Peyer's patch (tissue), 4 donors: Measurements from ENCODE around the gene KBTBD6. TPM values are rescaled to one million over a fixed set of nuclear protein-coding genes. Genes with fewer than 3 reads are reported as not detected.

Experiments used
- DNase-seq, 3 donors: peaks; one replicate each; pipeline ENCODE4 v3.0.0-alpha.2; 2017 to 2019
- H3K27ac ChIP-seq, 4 donors: fragments of 200-600 bp; sonication (generic); one replicate each; pipeline ENCODE4 v1.5.1; 2016 to 2019
- H3K27me3 ChIP-seq, 2 donors: fragments of 200-600 bp; sonication (generic); one replicate each; pipeline ENCODE4 v1.5.1; 2019
- H3K36me3 ChIP-seq, 3 donors: fragments of 200-600 bp; sonication (generic); one replicate each; pipeline ENCODE4 v1.5.1; 2016 to 2019
- H3K4me1 ChIP-seq, 4 donors: fragments of 200-600 bp; sonication (generic); one replicate each; pipeline ENCODE4 v1.5.1; 2016 to 2019
- H3K4me3 ChIP-seq, 4 donors: fragments of 200-600 bp; sonication (generic); 1 replicate in 3 of 4; 2 replicates in 1 of 4; pipeline ENCODE4 v1.5.1; 2016 to 2019; ENCODE audit warnings: mild to moderate bottlenecking in 1 of 4
- H3K9me3 ChIP-seq, 4 donors: fragments of 200-600 bp; sonication (generic); one replicate each; pipeline ENCODE4 v1.5.1; 2016 to 2019; ENCODE audit warnings: mild to moderate bottlenecking in 1 of 4
- POLR2A ChIP-seq, 2 donors: fragments of 450-650 bp; IDR thresholded peaks; one replicate each; pipeline ENCODE4 v1.5.1; 2017; ENCODE audit warnings: antibody characterized with exemption in 2 of 2, mild to moderate bottlenecking in 2 of 2, moderate library complexity in 2 of 2
- total RNA-seq, 4 donors: library from RNA; depleted of rRNA; stranded (reverse); fragments of >200 nt; gene quantifications; one replicate each; pipeline ENCODE4 v1.1.0, GENCODE V29; 2016
- TF ChIP-seq, protein P1 (sequence below), 6 experiments: fragments of 450-650 bp in 4 of 6; fragments of 200-600 bp in 2 of 6; sonication (generic) in 1 of 6; IDR thresholded peaks; one replicate each; pipeline ENCODE4 v1.5.1; 2017 to 2019; ENCODE audit warnings: antibody characterized with exemption in 6 of 6, mild to moderate bottlenecking in 3 of 6, moderate library complexity in 1 of 6

Gene KBTBD6
- total RNA-seq, 4 donors from 2014 or later = 1.4 to 3.3 (median 3.1) TPM

DNA sequence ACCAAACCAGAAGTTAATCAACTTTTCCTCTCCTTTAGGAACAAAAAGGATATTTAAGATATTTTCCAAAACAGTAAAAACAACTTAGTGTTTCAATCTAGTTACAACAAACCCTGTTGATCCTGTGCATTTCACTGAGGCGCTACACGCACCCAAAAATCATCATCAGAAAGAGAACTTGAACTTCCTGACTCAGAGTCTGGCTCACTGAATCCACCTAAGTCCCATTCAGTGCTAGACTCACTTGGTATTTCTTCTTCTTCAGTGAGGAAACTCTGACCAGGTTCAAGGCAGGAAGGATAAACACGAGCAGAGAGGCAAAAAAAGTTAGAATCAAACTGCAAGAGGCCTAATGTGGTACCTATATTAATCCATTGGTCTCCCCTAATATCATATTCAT lies 2.2 kb downstream of the KBTBD6 start:
- peaks cover 0 to 23% (median 3%) of the 10 kb centered on the region in 4 donors for H3K4me1 ChIP-seq
- H3K36me3 ChIP-seq = no peaks in the 10 kb centered on the region
- no peak overlapping the region for H3K4me3 ChIP-seq
- DNase-seq = no peak
- no peaks in the 10 kb centered on the region for H3K27me3 ChIP-seq
- no peak for TF ChIP-seq POLR2A (IDR thresholded peaks at IDR 0.05)
- TF ChIP-seq, protein P1, sequence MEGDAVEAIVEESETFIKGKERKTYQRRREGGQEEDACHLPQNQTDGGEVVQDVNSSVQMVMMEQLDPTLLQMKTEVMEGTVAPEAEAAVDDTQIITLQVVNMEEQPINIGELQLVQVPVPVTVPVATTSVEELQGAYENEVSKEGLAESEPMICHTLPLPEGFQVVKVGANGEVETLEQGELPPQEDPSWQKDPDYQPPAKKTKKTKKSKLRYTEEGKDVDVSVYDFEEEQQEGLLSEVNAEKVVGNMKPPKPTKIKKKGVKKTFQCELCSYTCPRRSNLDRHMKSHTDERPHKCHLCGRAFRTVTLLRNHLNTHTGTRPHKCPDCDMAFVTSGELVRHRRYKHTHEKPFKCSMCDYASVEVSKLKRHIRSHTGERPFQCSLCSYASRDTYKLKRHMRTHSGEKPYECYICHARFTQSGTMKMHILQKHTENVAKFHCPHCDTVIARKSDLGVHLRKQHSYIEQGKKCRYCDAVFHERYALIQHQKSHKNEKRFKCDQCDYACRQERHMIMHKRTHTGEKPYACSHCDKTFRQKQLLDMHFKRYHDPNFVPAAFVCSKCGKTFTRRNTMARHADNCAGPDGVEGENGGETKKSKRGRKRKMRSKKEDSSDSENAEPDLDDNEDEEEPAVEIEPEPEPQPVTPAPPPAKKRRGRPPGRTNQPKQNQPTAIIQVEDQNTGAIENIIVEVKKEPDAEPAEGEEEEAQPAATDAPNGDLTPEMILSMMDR (IDR thresholded peaks at IDR 0.05) = no peak
- no peaks in the 10 kb centered on the region for H3K9me3 ChIP-seq
- no peak overlapping the region for H3K27ac ChIP-seq

DNA sequence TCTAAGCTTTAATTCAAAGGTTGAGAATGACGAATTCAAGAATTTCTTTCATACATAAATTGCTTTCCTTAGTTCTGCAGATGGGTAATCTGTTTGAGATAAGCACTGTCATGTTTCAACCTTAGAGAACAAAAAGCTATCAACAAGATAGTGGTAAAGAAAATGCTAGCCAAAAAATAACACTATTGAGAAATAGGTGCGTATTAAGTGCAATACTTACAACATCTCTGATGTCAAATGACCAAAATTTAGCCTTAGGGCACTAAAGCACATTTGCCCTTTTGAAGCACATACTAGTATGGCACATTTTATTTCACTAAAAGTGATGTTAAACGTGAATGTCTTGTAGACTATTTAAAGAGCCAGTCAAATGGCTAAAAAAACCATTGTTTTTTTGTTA lies 4.9 kb downstream of the KBTBD6 start:
- Histone ChIP-seq H3K4me3 (no peak overlapping the region), H3K27ac (no peak overlapping the region), H3K36me3 (no peaks in the 10 kb centered on the region), H3K9me3 (no peaks in the 10 kb centered on the region), H3K4me1 (peaks cover 0 to 23% (median 3%) of the 10 kb centered on the region in 4 donors), H3K27me3 (no peaks in the 10 kb centered on the region)
- TF ChIP-seq, protein P1 (IDR thresholded peaks at IDR 0.05) = no peak
- TF ChIP-seq POLR2A (IDR thresholded peaks at IDR 0.05) = no peak
- no peak for DNase-seq

DNA sequence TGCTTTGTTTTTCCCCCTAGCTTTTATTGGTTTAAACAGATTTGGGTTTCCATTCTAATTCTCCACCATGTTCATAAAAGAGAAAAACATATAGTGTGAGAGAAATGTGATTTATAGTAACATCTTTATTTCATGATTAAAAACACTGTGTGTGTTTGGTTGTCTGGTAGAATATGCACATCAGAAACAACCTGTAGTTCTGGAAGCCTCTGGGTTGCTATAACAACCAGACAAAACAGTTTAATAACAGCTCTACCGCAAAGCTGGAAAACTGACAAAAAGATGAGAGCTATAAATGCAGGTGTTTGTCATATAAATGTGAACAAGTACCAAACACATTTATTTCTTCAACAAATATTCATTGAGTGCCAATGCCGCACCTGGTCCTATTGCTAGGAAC lies 9.8 kb downstream of the KBTBD6 start:
- H3K9me3 ChIP-seq = no peaks in the 10 kb centered on the region
- H3K27me3 ChIP-seq = no peaks in the 10 kb centered on the region
- H3K4me3 ChIP-seq = no peak overlapping the region
- no peaks in the 10 kb centered on the region for H3K4me1 ChIP-seq
- DNase-seq = no peak
- H3K27ac ChIP-seq = no peak overlapping the region
- no peaks in the 10 kb centered on the region for H3K36me3 ChIP-seq
- TF ChIP-seq POLR2A (IDR thresholded peaks at IDR 0.05) = no peak
- TF ChIP-seq, protein P1 (IDR thresholded peaks at IDR 0.05) = no peak

DNA sequence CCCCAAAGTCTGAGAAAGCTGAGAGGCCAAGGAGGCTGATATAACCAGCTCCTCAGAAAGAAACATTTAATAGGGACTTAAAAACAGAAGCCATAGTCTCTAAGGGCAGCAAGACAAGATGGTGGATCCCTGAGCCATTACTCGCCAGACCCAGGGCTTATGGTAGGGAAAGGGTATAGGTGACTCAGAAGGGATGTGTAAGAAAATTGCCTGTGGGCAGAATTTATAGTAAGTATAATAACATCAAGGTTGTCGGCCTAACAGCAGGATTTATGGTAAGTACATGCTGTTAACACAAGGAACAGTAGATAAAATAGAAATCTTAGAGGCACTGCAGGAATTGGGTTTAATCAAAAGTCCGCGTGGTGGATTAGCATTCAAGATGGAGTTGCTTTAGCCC lies 14.7 kb downstream of the KBTBD6 start:
- no peak overlapping the region for H3K4me3 ChIP-seq
- no peaks in the 10 kb centered on the region for H3K9me3 ChIP-seq
- no peak for TF ChIP-seq POLR2A (IDR thresholded peaks at IDR 0.05)
- H3K4me1 ChIP-seq = no peaks in the 10 kb centered on the region
- DNase-seq = no peak
- no peak overlapping the region for H3K27ac ChIP-seq
- H3K36me3 ChIP-seq = no peaks in the 10 kb centered on the region
- no peaks in the 10 kb centered on the region for H3K27me3 ChIP-seq

DNA sequence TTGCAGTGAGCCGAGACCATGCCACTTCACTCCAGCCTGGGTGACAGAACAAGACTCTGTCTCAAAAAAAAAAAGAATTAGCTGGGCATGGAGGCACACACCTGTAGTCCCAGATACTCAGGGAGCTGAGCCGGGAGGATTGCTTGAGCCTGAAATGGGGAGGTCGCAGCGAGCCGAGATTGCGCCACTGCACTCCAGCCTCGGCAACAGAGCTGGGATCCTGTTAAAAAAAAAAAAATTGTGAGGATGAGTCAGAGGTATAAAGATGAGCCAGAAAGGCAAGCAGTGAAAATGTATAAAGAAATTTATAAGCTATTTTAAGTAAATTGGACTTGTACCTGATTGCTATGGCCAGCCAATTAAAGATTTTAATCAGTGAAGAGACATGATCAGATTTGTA lies 21.1 kb downstream of the KBTBD6 start:
- Histone ChIP-seq H3K4me1 (no peaks in the 10 kb centered on the region), H3K9me3 (no peaks in the 10 kb centered on the region), H3K4me3 (no peak overlapping the region), H3K27me3 (no peaks in the 10 kb centered on the region), H3K27ac (no peak overlapping the region), H3K36me3 (no peaks in the 10 kb centered on the region)
- DNase-seq = no peak
- TF ChIP-seq POLR2A (IDR thresholded peaks at IDR 0.05) = no peak
- TF ChIP-seq, protein P1 (IDR thresholded peaks at IDR 0.05) = no peak

DNA sequence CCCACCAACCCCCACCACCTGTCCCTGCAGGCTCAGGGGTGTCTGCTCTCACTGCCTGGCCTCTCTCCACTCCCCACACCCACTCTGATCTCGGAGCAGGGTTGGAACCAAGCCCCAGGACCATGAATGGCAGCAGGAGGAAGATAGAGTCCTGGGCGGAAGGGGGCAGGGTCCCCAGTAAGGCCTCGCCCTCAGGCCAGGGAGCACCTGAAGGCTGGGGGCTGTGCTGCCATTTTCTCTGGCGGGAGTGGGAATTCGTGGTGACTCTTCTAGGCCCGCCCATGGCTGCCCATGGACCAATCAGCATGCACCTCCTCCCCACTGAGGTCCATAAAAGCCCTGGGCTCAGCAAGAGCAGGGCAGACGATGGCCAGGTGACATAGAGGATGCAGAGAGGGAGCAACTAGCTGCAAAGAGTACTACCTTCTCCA lies 25.0 kb downstream of the KBTBD6 start:
- TF ChIP-seq POLR2A (IDR thresholded peaks at IDR 0.05) = no peak
- TF ChIP-seq, protein P1 (IDR thresholded peaks at IDR 0.05) = no peak

More for the DNA sequence above, 25.0 kb downstream of the KBTBD6 start:
- no peaks in the 10 kb centered on the region for H3K36me3 ChIP-seq
- H3K4me3 ChIP-seq = no peak overlapping the region
- H3K27me3 ChIP-seq = no peaks in the 10 kb centered on the region
- no peaks in the 10 kb centered on the region for H3K4me1 ChIP-seq
- no peaks in the 10 kb centered on the region for H3K9me3 ChIP-seq
- no peak for DNase-seq
- no peak overlapping the region for H3K27ac ChIP-seq
